HCT116 (cell line): ENCODE measurements around the gene RNGTT. TPM values are rescaled to one million over a fixed set of nuclear protein-coding genes. Genes with fewer than 3 reads are reported as not detected.

Source experiments
- ATAC-seq: fragments of 200-7000 bp; cut with Tn5 transposase; 2 replicates; pipeline ENCODE4 v1.9.1; 2020; ENCODE audit warnings: mild to moderate bottlenecking, moderate library complexity
- BruUV-seq: library from RNA; stranded (reverse); fragments of 400-500 nt; replicated peaks from 2 replicates; lab custom pipeline; 2021; lab: Mats Ljungman, UMichigan
- CTCF ChIA-PET: fragments of 300-600 bp; sonication (Branson Sonifier 250); formaldehyde crosslinking; loops from one replicate; lab custom pipeline; 2021; ENCODE audit warnings: antibody characterized with exemption; lab: Charles Lee
- POLR2A ChIA-PET: fragments of 300-600, 350-600 bp; sonication (Branson Sonifier 250); formaldehyde crosslinking; loops from one replicate; lab custom pipeline; 2021; ENCODE audit warnings: antibody characterized with exemption; lab: Charles Lee
- RAD21 ChIA-PET, 2 experiments: fragments of 300-600 bp; sonication (Branson Sonifier 250); formaldehyde crosslinking; loops; one replicate each; lab custom pipeline; 2023; ENCODE audit warnings: low total read pairs in 2 of 2; ENCODE audit not compliant: uncharacterized antibody in 2 of 2, unreplicated experiment in 2 of 2, low non-redundant PET in 1 of 2; lab: Charles Lee
- DNase-seq: peaks from one replicate; pipeline ENCODE4 v3.0.0-alpha.2; 2010; ENCODE audit warnings: low read depth, low spot score
- H2AFZ ChIP-seq: fragments of 200-600 bp; shearing (Covaris generic), sonication (generic); 2 replicates; pipeline ENCODE4 v1.6.1; 2017; ENCODE audit warnings: low read depth, mixed run types, mixed read lengths, antibody characterized with exemption, low read length; ENCODE audit not compliant: poor library complexity, severe bottlenecking
- H3K27ac ChIP-seq: 2 replicates; pipeline ENCODE4 v1.5.1; 2012; ENCODE audit warnings: low read depth, low read length
- H3K27me3 ChIP-seq: fragments of 200-600 bp; sonication (generic); 2 replicates; pipeline ENCODE4 v1.6.1; 2016; ENCODE audit warnings: mixed run types, low read length, mixed read lengths; ENCODE audit not compliant: insufficient read depth
- H3K36me3 ChIP-seq, 2 experiments: fragments of 200-500 bp in 1 of 2; fragments of 200-600 bp in 1 of 2; sonication (Bioruptor generic) in 1 of 2; sonication (generic) in 1 of 2; 2 replicates each; pipeline versions ENCODE4 v1.5.1 to v1.6.1; 2014 to 2016; ENCODE audit warnings: low read length in 2 of 2, inconsistent platforms in 1 of 2, mixed read lengths in 1 of 2, mixed run types in 1 of 2; ENCODE audit not compliant: insufficient read depth in 2 of 2, control insufficient read depth in 1 of 2
- H3K4me1 ChIP-seq, 2 experiments: fragments of 200-600 bp in 1 of 2; sonication (generic) in 1 of 2; 2 replicates each; pipeline versions ENCODE4 v1.5.1 to v1.6.1; 2012 to 2017; ENCODE audit warnings: low read length in 2 of 2, inconsistent platforms in 1 of 2, mild to moderate bottlenecking in 1 of 2, mixed read lengths in 1 of 2, mixed run types in 1 of 2, moderate library complexity in 1 of 2; ENCODE audit not compliant: insufficient read depth in 2 of 2, control insufficient read depth in 1 of 2
- H3K4me2 ChIP-seq: fragments of 200-600 bp; sonication (generic); 2 replicates; pipeline ENCODE4 v1.6.1; 2017; ENCODE audit warnings: mixed run types, low read length, mixed read lengths
- H3K4me3 ChIP-seq, 2 experiments: fragments of 200-600 bp in 1 of 2; sonication (generic) in 1 of 2; replicated peaks in 1 of 2; 2 replicates each; pipeline ENCODE4 v1.5.1; 2011 to 2016; ENCODE audit warnings: low read length in 2 of 2, control low read depth in 1 of 2, low read depth in 1 of 2, mild to moderate bottlenecking in 1 of 2, mixed read lengths in 1 of 2, mixed run types in 1 of 2
- H3K79me2 ChIP-seq: fragments of 200-600 bp; sonication (generic); 2 replicates; pipeline ENCODE4 v1.6.1; 2017; ENCODE audit warnings: mild to moderate bottlenecking, mixed run types, low read length, moderate library complexity, mixed read lengths; ENCODE audit not compliant: insufficient read depth
- H3K9ac ChIP-seq: fragments of 200-600 bp; sonication (generic); 2 replicates; pipeline ENCODE4 v1.6.1; 2016; ENCODE audit warnings: low read length, mixed read lengths
- H3K9me2 ChIP-seq: fragments of 200-600 bp; sonication (generic), shearing (Covaris generic); 2 replicates; pipeline ENCODE4 v1.6.1; 2017; ENCODE audit warnings: mixed run types, mild to moderate bottlenecking, moderate library complexity; ENCODE audit not compliant: insufficient read depth
- H3K9me3 ChIP-seq, 2 experiments: fragments of 200-500 bp in 1 of 2; fragments of 200-600 bp in 1 of 2; sonication (Bioruptor generic) in 1 of 2; sonication (generic) in 1 of 2; 2 replicates each; pipeline ENCODE4 v1.6.1; 2014 to 2017; ENCODE audit warnings: low read length in 2 of 2, mixed read lengths in 2 of 2, inconsistent platforms in 1 of 2, low read depth in 1 of 2, mild to moderate bottlenecking in 1 of 2, mixed run types in 1 of 2, moderate library complexity in 1 of 2; ENCODE audit not compliant: control insufficient read depth in 1 of 2, insufficient read depth in 1 of 2
- H4K20me1 ChIP-seq: fragments of 200-600 bp; sonication (generic), shearing (Covaris generic); 2 replicates; pipeline ENCODE4 v1.6.1; 2017; ENCODE audit warnings: mixed run types, mild to moderate bottlenecking, moderate library complexity; ENCODE audit not compliant: insufficient read depth
- POLR2A ChIP-seq: IDR thresholded peaks from 2 replicates; pipeline ENCODE4 v1.7.0; 2011; ENCODE audit warnings: borderline replicate concordance; ENCODE audit not compliant: insufficient read depth, insufficient read length; ENCODE audit errors: extremely low read depth
- REST ChIP-seq: IDR thresholded peaks from 2 replicates; pipeline ENCODE4 v1.6.1; 2012; ENCODE audit warnings: low read depth
- SRF ChIP-seq: IDR thresholded peaks from 2 replicates; pipeline ENCODE4 v1.6.1; 2012; ENCODE audit warnings: low read depth
- TCF7L2 ChIP-seq: IDR thresholded peaks from 2 replicates; pipeline ENCODE4 v1.7.0; 2011; ENCODE audit warnings: borderline replicate concordance, inconsistent platforms; ENCODE audit not compliant: insufficient read depth, insufficient read length; ENCODE audit errors: extremely low read depth
- YY1 ChIP-seq: IDR thresholded peaks from 2 replicates; pipeline ENCODE4 v1.6.1; 2011; ENCODE audit warnings: low read length, low read depth, moderate library complexity, mild to moderate bottlenecking; ENCODE audit not compliant: insufficient replicate concordance; ENCODE audit errors: extremely low read depth
- intact Hi-C: fragments of 100-400 bp; cut with micrococcal nuclease; formaldehyde crosslinking; loops from 2 replicates; pipeline ENCODE4 v1.10.0; 2022
- total RNA-seq: library from RNA; stranded (reverse); gene quantifications from one replicate; pipeline ENCODE4 v1.2.1, GENCODE V29; 2021; ENCODE audit not compliant: unreplicated experiment

RNGTT gene
- total RNA-seq, 1 experiment from 2014 or later: 23.0 TPM

GRCh38 chr6:88569959-88570358 is 393.5 kb downstream of the RNGTT start:
- H3K36me3 ChIP-seq: no peaks in the 10 kb centered on the region
- H3K4me3 ChIP-seq: no peak overlapping the region
- TF ChIP-seq REST: no peak
- TF ChIP-seq POLR2A: no peak
- no peak for TF ChIP-seq TCF7L2
- H3K79me2 ChIP-seq: no peaks in the 10 kb centered on the region
- H4K20me1 ChIP-seq: no peaks in the 10 kb centered on the region
- RAD21 ChIA-PET: no interaction called here
- no peaks in the 10 kb centered on the region for H3K9me2 ChIP-seq
- POLR2A ChIA-PET: no interaction called here
- ATAC-seq: no peak
- intact Hi-C loops: no loop called here
- BruUV-seq: no TSS peak
- H2AFZ ChIP-seq: no peak overlapping the region
- no peak overlapping the region for H3K4me2 ChIP-seq
- H3K27ac ChIP-seq: no peak overlapping the region
- 0 out of 2 replicates have a peak, but pooled peaks cover 4% of the 10 kb centered on the region for H3K27me3 ChIP-seq
- no peaks in the 10 kb centered on the region for H3K9me3 ChIP-seq
- no peak overlapping the region for H3K9ac ChIP-seq
- CTCF ChIA-PET: no interaction called here
- DNase-seq: no peak
- no peaks in the 10 kb centered on the region for H3K4me1 ChIP-seq

- POLR2A ChIA-PET: no interaction called here
- TF ChIP-seq SRF (no peak), YY1 (no peak)
- Histone ChIP-seq H3K4me3 (no peak overlapping the region), H3K27me3 (0 out of 2 replicates have a peak, but pooled peaks cover 4% of the 10 kb centered on the region), H3K4me2 (no peak overlapping the region), H3K9me2 (no peaks in the 10 kb centered on the region), H3K4me1 (no peaks in the 10 kb centered on the region), H2AFZ (no peak overlapping the region), H3K36me3 (no peaks in the 10 kb centered on the region), H3K79me2 (no peaks in the 10 kb centered on the region), H4K20me1 (no peaks in the 10 kb centered on the region), H3K9ac (no peak overlapping the region), H3K9me3 (no peaks in the 10 kb centered on the region), H3K27ac (no peak overlapping the region)
- DNase-seq: no peak
- no TSS peak for BruUV-seq
- intact Hi-C loops: no loop called here
- RAD21 ChIA-PET: no interaction called here
- no peak for ATAC-seq
- CTCF ChIA-PET: no interaction called here
Observed at GRCh38 chr6:88567696-88568095, 395.7 kb downstream of the RNGTT start.
